SU-DHL-6 (cell line): ENCODE measurements around the gene VMO1.

Experiments used
- H2AFZ ChIP-seq: fragments of 200-600 bp; sonication (generic); 2 replicates; pipeline ENCODE4 v1.6.1; 2014; ENCODE audit warnings: low read depth, mild to moderate bottlenecking, moderate library complexity, mixed read lengths, antibody characterized with exemption, low read length; ENCODE audit not compliant: severe bottlenecking
- H3F3A ChIP-seq: fragments of 200-600 bp; shearing (Covaris generic); 2 replicates; pipeline ENCODE4 v1.6.0; 2016; ENCODE audit warnings: antibody characterized with exemption, mild to moderate bottlenecking; ENCODE audit not compliant: insufficient read depth
- H3K27ac ChIP-seq: fragments of 200-600 bp; sonication (generic); 2 replicates; pipeline ENCODE4 v1.5.1; 2016; ENCODE audit warnings: low read depth, mild to moderate bottlenecking, low read length, moderate library complexity, mixed read lengths
- H3K27me3 ChIP-seq: fragments of 200-600 bp; sonication (generic), shearing (Covaris generic); 2 replicates; pipeline ENCODE4 v1.6.0; 2014; ENCODE audit warnings: mild to moderate bottlenecking, low read length
- H3K36me3 ChIP-seq: fragments of 200-600 bp; sonication (generic); 2 replicates; pipeline ENCODE4 v1.6.1; 2014; ENCODE audit warnings: mild to moderate bottlenecking, low read length, mixed read lengths
- H3K4me2 ChIP-seq: fragments of 300-600, 200-600 bp; shearing (Covaris generic), sonication (generic); 2 replicates; pipeline ENCODE4 v1.6.0; 2014; ENCODE audit warnings: low read length, low read depth, mild to moderate bottlenecking; ENCODE audit not compliant: poor library complexity, severe bottlenecking
- H3K4me3 ChIP-seq: fragments of 200-600 bp; sonication (generic); 2 replicates; pipeline ENCODE4 v1.5.1; 2014; ENCODE audit warnings: antibody characterized with exemption, low read length, mild to moderate bottlenecking, mixed read lengths; ENCODE audit not compliant: insufficient read depth, poor library complexity, severe bottlenecking
- H3K79me2 ChIP-seq: fragments of 200-600 bp; sonication (generic); 2 replicates; pipeline ENCODE4 v1.6.1; 2014; ENCODE audit warnings: mild to moderate bottlenecking, low read length, moderate library complexity; ENCODE audit not compliant: insufficient read depth
- H3K9ac ChIP-seq: fragments of 200-600 bp; sonication (generic); 2 replicates; pipeline ENCODE4 v1.7.0; 2014; ENCODE audit warnings: mild to moderate bottlenecking, low read length
- H3K9me2 ChIP-seq: fragments of 200-600 bp; sonication (generic); replicated peaks from 2 replicates; pipeline ENCODE4 v1.6.1; 2014; ENCODE audit warnings: low read length; ENCODE audit not compliant: insufficient read depth
- H3K9me3 ChIP-seq: fragments of 200-600 bp; sonication (generic); 2 replicates; pipeline ENCODE4 v1.6.1; 2014; ENCODE audit warnings: low read length, mixed read lengths; ENCODE audit not compliant: insufficient read depth
- H4K20me1 ChIP-seq: fragments of 200-600 bp; sonication (generic); 2 replicates; pipeline ENCODE4 v1.6.1; 2014; ENCODE audit warnings: low read depth, mild to moderate bottlenecking, antibody characterized with exemption, low read length, moderate library complexity, mixed read lengths
- CTCF ChIP-seq: fragments of 200-600 bp; sonication (generic); IDR thresholded peaks from one replicate; pipeline ENCODE4 v1.5.1; 2017; ENCODE audit warnings: antibody characterized with exemption, mild to moderate bottlenecking, low read length, moderate library complexity; ENCODE audit not compliant: insufficient read depth, poor library complexity, severe bottlenecking
- EZH2phosphoT487 ChIP-seq: fragments of 200-600 bp; sonication (generic), shearing (Covaris generic); conservative IDR thresholded peaks from 2 replicates; pipeline ENCODE4 v1.6.1; 2018; ENCODE audit warnings: mild to moderate bottlenecking, antibody characterized with exemption, low read length, moderate library complexity, mixed read lengths

The VMO1 gene

DNA sequence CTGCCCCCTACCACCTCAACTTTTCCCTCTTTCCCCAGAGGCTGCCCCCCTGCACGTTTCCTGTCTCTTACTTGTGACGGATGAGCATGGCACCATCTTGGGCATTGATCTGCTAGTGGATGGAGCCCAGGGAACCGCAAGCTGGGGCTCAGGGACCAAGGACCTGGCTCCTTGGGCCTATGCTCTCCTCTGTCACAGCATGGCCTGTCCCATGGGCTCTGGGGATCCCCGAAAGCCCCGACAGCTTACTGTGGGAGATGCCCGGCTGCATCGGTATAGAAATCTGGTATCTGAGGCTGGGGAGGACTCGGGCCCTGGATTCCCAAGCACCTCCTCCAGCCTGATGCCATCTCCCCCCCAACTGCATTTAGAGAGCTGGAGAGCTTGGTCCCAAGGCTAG is 44.6 kb downstream of the VMO1 start:
- Histone ChIP-seq H3F3A (no peaks in the 10 kb centered on the region), H3K27ac (no peak overlapping the region), H3K9me3 (no peaks in the 10 kb centered on the region), H3K27me3 (no peaks in the 10 kb centered on the region), H3K9ac (no peak overlapping the region), H3K4me3 (no peak overlapping the region), H4K20me1 (no peaks in the 10 kb centered on the region), H3K36me3 (no peaks in the 10 kb centered on the region), H2AFZ (no peak overlapping the region), H3K4me2 (no peak overlapping the region), H3K79me2 (no peaks in the 10 kb centered on the region), H3K9me2 (no peaks in the 10 kb centered on the region)
- TF ChIP-seq CTCF = no peak
- no peak for TF ChIP-seq EZH2phosphoT487

DNA sequence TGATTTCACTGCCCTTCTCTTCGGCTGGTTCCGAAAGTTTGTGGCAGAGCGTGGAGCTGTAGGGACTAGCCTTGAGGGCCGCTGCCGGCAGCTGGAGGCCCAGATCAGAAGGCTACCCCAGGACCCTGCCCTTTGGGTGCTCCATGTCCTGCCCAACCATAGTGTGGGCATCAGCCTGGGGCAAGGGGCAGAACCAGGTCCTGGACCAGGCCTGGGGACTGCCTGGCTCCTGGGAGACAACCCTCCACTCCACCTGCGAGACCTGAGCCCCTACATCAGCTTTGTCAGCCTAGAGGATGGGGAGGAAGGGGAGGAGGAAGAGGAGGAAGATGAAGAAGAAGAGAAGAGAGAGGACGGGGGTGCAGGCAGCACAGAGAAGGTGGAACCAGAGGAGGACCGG is 45.6 kb downstream of the VMO1 start:
- Histone ChIP-seq H3K9me3 (no peaks in the 10 kb centered on the region), H4K20me1 (no peaks in the 10 kb centered on the region), H3K9me2 (no peaks in the 10 kb centered on the region), H3K4me3 (no peak overlapping the region), H3K79me2 (no peaks in the 10 kb centered on the region), H3K27me3 (no peaks in the 10 kb centered on the region), H3K4me2 (no peak overlapping the region), H3F3A (no peaks in the 10 kb centered on the region), H2AFZ (no peak overlapping the region), H3K36me3 (no peaks in the 10 kb centered on the region), H3K27ac (no peak overlapping the region), H3K9ac (no peak overlapping the region)
- TF ChIP-seq CTCF (no peak), EZH2phosphoT487 (no peak)

GRCh38 chr17:4740025-4740351 is 46.2 kb downstream of the VMO1 start:
- H3K9me3 ChIP-seq = no peaks in the 10 kb centered on the region
- H3K9me2 ChIP-seq = no peaks in the 10 kb centered on the region
- H3K27ac ChIP-seq = no peak overlapping the region
- peak overlapping the region; percentile 51 for H3K4me3 ChIP-seq
- H3K79me2 ChIP-seq = no peaks in the 10 kb centered on the region
- TF ChIP-seq CTCF (no peak), EZH2phosphoT487 (no peak)
- H4K20me1 ChIP-seq = no peaks in the 10 kb centered on the region
- H3K27me3 ChIP-seq = no peaks in the 10 kb centered on the region
- no peaks in the 10 kb centered on the region for H3F3A ChIP-seq
- H2AFZ ChIP-seq = no peak overlapping the region
- peak overlapping the region; percentile 65 for H3K4me2 ChIP-seq
- peak overlapping the region; percentile 47 for H3K9ac ChIP-seq
- no peaks in the 10 kb centered on the region for H3K36me3 ChIP-seq
